Rectal smooth muscle tissue (tissue), 1 donor: ENCODE measurements around the gene BMP7.

Source experiments
- H3K27ac ChIP-seq: one replicate; pipeline ENCODE4 v1.7.0; 2013; ENCODE audit warnings: low read depth, low read length, inconsistent platforms
- H3K27me3 ChIP-seq: one replicate; pipeline ENCODE4 v1.7.0; 2013; ENCODE audit warnings: low read length; ENCODE audit not compliant: control insufficient read depth, insufficient read depth
- H3K36me3 ChIP-seq: one replicate; pipeline ENCODE4 v1.7.0; 2013; ENCODE audit warnings: low read length; ENCODE audit not compliant: control insufficient read depth, insufficient read depth
- H3K4me1 ChIP-seq: one replicate; pipeline ENCODE4 v1.7.0; 2013; ENCODE audit warnings: low read length; ENCODE audit not compliant: control insufficient read depth, insufficient read depth
- H3K4me3 ChIP-seq: one replicate; pipeline ENCODE4 v1.7.0; 2013; ENCODE audit warnings: low read length
- H3K9ac ChIP-seq: one replicate; pipeline ENCODE4 v1.7.0; 2013; ENCODE audit warnings: low read length

BMP7 gene

GRCh38 chr20:57225197-57225733 is 41.2 kb downstream of the BMP7 start:
- Histone ChIP-seq H3K27ac (no peak overlapping the region), H3K9ac (no peak overlapping the region), H3K4me3 (no peak overlapping the region), H3K27me3 (peaks cover 3% of the 10 kb centered on the region), H3K36me3 (no peaks in the 10 kb centered on the region), H3K4me1 (no peaks in the 10 kb centered on the region)

GRCh38 chr20:57224641-57225138 is 41.8 kb downstream of the BMP7 start:
- Histone ChIP-seq H3K36me3 (no peaks in the 10 kb centered on the region), H3K4me3 (no peak overlapping the region), H3K27me3 (peaks cover 3% of the 10 kb centered on the region), H3K27ac (no peak overlapping the region), H3K9ac (no peak overlapping the region), H3K4me1 (no peaks in the 10 kb centered on the region)

- peaks cover 3% of the 10 kb centered on the region for H3K27me3 ChIP-seq
- no peaks in the 10 kb centered on the region for H3K36me3 ChIP-seq
- no peak overlapping the region for H3K9ac ChIP-seq
- H3K4me3 ChIP-seq, result no peak overlapping the region
- no peak overlapping the region for H3K27ac ChIP-seq
- H3K4me1 ChIP-seq, result no peaks in the 10 kb centered on the region
Observed at GRCh38 chr20:57223648-57224489, 42.6 kb downstream of the BMP7 start.

GRCh38 chr20:57222631-57222950 is 43.9 kb downstream of the BMP7 start:
- Histone ChIP-seq H3K27ac (no peak overlapping the region), H3K36me3 (no peaks in the 10 kb centered on the region)

GRCh38 chr20:57221916-57222630 is 44.4 kb downstream of the BMP7 start:
- no peaks in the 10 kb centered on the region for H3K36me3 ChIP-seq
- no peak overlapping the region for H3K27ac ChIP-seq
- no peaks in the 10 kb centered on the region for H3K4me1 ChIP-seq
- no peak overlapping the region for H3K9ac ChIP-seq
- H3K27me3 ChIP-seq, result peaks cover 3% of the 10 kb centered on the region
- no peak overlapping the region for H3K4me3 ChIP-seq

More at GRCh38 chr20:57222631-57222950, 43.9 kb downstream of the BMP7 start:
- H3K27me3 ChIP-seq, result peaks cover 3% of the 10 kb centered on the region
- H3K4me3 ChIP-seq, result no peak overlapping the region
- H3K4me1 ChIP-seq, result no peaks in the 10 kb centered on the region
- H3K9ac ChIP-seq, result no peak overlapping the region

- Histone ChIP-seq H3K4me3 (no peak overlapping the region), H3K36me3 (no peaks in the 10 kb centered on the region), H3K27ac (no peak overlapping the region), H3K4me1 (no peaks in the 10 kb centered on the region), H3K27me3 (no peaks in the 10 kb centered on the region), H3K9ac (no peak overlapping the region)
Observed at GRCh38 chr20:57220337-57221145, 45.9 kb downstream of the BMP7 start.

- no peak overlapping the region for H3K4me3 ChIP-seq
- H3K36me3 ChIP-seq, result no peaks in the 10 kb centered on the region
- H3K27me3 ChIP-seq, result no peaks in the 10 kb centered on the region
- H3K4me1 ChIP-seq, result no peaks in the 10 kb centered on the region
- no peak overlapping the region for H3K9ac ChIP-seq
- no peak overlapping the region for H3K27ac ChIP-seq
Observed at GRCh38 chr20:57219071-57219677, 47.3 kb downstream of the BMP7 start.

- no peak overlapping the region for H3K27ac ChIP-seq
- H3K9ac ChIP-seq, result no peak overlapping the region
- no peaks in the 10 kb centered on the region for H3K27me3 ChIP-seq
- H3K36me3 ChIP-seq, result no peaks in the 10 kb centered on the region
- H3K4me1 ChIP-seq, result no peaks in the 10 kb centered on the region
- H3K4me3 ChIP-seq, result no peak overlapping the region
Observed at GRCh38 chr20:57218489-57218888, 48.0 kb downstream of the BMP7 start.

- H3K4me1 ChIP-seq, result no peaks in the 10 kb centered on the region
- H3K9ac ChIP-seq, result no peak overlapping the region
- H3K27me3 ChIP-seq, result no peaks in the 10 kb centered on the region
- no peaks in the 10 kb centered on the region for H3K36me3 ChIP-seq
- no peak overlapping the region for H3K27ac ChIP-seq
- H3K4me3 ChIP-seq, result no peak overlapping the region
Observed at GRCh38 chr20:57217802-57218201, 48.6 kb downstream of the BMP7 start.

GRCh38 chr20:57216669-57217068 is 49.8 kb downstream of the BMP7 start:
- peaks cover 2% of the 10 kb centered on the region for H3K4me1 ChIP-seq
- H3K27me3 ChIP-seq, result no peaks in the 10 kb centered on the region
- no peak overlapping the region for H3K4me3 ChIP-seq
- H3K9ac ChIP-seq, result no peak overlapping the region
- H3K27ac ChIP-seq, result no peak overlapping the region
- no peaks in the 10 kb centered on the region for H3K36me3 ChIP-seq

- Histone ChIP-seq H3K4me3 (no peak overlapping the region), H3K27ac (no peak overlapping the region), H3K36me3 (no peaks in the 10 kb centered on the region), H3K9ac (no peak overlapping the region), H3K27me3 (no peaks in the 10 kb centered on the region), H3K4me1 (peaks cover 2% of the 10 kb centered on the region)
Observed at GRCh38 chr20:57215826-57216471, 50.5 kb downstream of the BMP7 start.
